ENCODE results near the gene RIMBP3C. TPM values are rescaled to one million over a fixed set of nuclear protein-coding genes. Genes with fewer than 3 reads are reported as not detected.

RIMBP3C gene, protein sequence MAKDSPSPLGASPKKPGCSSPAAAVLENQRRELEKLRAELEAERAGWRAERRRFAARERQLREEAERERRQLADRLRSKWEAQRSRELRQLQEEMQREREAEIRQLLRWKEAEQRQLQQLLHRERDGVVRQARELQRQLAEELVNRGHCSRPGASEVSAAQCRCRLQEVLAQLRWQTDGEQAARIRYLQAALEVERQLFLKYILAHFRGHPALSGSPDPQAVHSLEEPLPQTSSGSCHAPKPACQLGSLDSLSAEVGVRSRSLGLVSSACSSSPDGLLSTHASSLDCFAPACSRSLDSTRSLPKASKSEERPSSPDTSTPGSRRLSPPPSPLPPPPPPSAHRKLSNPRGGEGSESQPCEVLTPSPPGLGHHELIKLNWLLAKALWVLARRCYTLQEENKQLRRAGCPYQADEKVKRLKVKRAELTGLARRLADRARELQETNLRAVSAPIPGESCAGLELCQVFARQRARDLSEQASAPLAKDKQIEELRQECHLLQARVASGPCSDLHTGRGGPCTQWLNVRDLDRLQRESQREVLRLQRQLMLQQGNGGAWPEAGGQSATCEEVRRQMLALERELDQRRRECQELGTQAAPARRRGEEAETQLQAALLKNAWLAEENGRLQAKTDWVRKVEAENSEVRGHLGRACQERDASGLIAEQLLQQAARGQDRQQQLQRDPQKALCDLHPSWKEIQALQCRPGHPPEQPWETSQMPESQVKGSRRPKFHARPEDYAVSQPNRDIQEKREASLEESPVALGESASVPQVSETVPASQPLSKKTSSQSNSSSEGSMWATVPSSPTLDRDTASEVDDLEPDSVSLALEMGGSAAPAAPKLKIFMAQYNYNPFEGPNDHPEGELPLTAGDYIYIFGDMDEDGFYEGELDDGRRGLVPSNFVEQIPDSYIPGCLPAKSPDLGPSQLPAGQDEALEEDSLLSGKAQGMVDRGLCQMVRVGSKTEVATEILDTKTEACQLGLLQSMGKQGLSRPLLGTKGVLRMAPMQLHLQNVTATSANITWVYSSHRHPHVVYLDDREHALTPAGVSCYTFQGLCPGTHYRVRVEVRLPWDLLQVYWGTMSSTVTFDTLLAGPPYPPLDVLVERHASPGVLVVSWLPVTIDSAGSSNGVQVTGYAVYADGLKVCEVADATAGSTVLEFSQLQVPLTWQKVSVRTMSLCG (N-terminal part only)
- 0.19 and 0.53 TPM in 2 replicates for total RNA-seq

GRCh38 chr22:21551361-21551760 lies at the start of gene RIMBP3C:
RIMBP3C (minus strand) TSS chr22:21551461; CDS start chr22:21550976, 485 bp downstream.

DNA sequence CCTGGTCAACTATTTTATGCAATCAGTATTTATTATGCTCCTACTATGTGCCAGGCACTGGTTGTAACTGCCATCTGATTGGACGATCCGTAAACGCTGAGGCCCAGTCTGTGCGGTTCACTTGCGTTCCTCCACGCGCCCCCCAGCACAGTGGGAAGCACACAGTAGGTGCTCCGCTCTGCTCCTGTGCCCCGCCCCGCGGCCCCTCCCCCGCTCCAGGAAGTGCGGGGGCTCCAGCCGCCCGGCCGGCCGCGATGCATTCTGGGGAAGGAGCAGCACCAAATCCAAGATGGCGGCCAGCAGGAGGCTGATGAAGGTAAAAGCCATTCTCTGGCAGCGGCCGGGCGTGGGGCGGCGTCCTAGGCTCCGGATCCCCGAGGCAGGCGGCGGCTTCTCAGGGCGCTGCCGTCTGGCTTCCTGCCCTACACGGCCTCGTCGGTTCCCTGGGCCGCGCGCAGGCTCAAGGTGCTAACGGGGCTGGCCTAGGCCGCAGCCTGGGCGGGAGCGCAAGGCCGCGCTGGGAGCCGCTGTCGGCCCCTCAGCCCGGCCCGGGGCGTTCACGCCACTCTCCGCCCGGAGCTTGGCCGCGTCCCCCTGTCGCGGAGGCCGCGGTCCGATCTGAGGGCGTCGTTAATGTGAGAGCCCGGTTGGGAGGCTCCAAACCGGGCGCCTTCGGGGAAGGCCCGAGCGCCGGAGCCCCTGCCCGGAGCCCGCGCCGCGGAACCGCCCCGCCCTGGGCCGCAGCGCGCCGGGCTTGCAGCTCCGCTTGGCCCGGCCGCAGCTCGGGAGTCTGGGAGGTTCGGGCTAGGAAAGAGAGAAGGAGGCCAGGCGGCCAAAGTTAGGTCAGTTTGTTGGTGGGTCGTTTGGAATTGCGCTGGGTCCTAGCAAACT lies 16.4 kb upstream of the RIMBP3C start, which contains the start of gene UBE2L3:
Gene UBE2L3 (plus strand): TSS at position 259 of the 891 bp plus-strand sequence. CDS start 31 bp downstream, at position 290.

Other genes with a start within 250 kb of the RIMBP3C start
- gene RIMBP3B, start 167.7 kb downstream of the RIMBP3C start, total RNA-seq, result 0.19 and 0.26 TPM in 2 replicates
- 1.6 and 2.0 TPM in 2 replicates for gene HIC2, start 134.1 kb downstream of the RIMBP3C start, total RNA-seq
- gene TMEM191C, start 84.1 kb downstream of the RIMBP3C start, total RNA-seq, result 2.9 and 3.0 TPM in 2 replicates
- gene UBE2L3, start 16.3 kb upstream of the RIMBP3C start, total RNA-seq, result 36.6 and 40.9 TPM in 2 replicates
- 7.9 and 8.7 TPM in 2 replicates for gene YDJC, start 78.6 kb upstream of the RIMBP3C start, total RNA-seq
- 0.19 TPM in 1 of 2 replicates, not detected in the other for gene CCDC116, start 81.3 kb upstream of the RIMBP3C start, total RNA-seq
- 20.0 and 37.4 TPM in 2 replicates for gene SDF2L1, start 90.8 kb upstream of the RIMBP3C start, total RNA-seq
- gene PPIL2, start 114.6 kb upstream of the RIMBP3C start, total RNA-seq, result 16.9 and 23.5 TPM in 2 replicates
- 1.3 and 1.4 TPM in 2 replicates for gene YPEL1, start 184.3 kb upstream of the RIMBP3C start, total RNA-seq

Measured in aortic smooth muscle cell (primary cell).